A549 treated with CpdA at 1 μM for 4 hours (cell line): ENCODE results near the gene C6orf132. TPM values are rescaled to one million over a fixed set of nuclear protein-coding genes. Genes with fewer than 3 reads are reported as not detected.

Source experiments
- total RNA-seq: library from RNA; stranded (reverse); fragments of 200-300 nt; extraction: Qiagen RNA extraction; gene quantifications from 5 replicates; pipeline ENCODE4 v1.2.3, GENCODE V29; 2022; ENCODE audit warnings: low read depth

C6orf132 gene
- total RNA-seq: 1.1 to 1.8 TPM (median 1.7 TPM) in 5 replicates

DNA sequence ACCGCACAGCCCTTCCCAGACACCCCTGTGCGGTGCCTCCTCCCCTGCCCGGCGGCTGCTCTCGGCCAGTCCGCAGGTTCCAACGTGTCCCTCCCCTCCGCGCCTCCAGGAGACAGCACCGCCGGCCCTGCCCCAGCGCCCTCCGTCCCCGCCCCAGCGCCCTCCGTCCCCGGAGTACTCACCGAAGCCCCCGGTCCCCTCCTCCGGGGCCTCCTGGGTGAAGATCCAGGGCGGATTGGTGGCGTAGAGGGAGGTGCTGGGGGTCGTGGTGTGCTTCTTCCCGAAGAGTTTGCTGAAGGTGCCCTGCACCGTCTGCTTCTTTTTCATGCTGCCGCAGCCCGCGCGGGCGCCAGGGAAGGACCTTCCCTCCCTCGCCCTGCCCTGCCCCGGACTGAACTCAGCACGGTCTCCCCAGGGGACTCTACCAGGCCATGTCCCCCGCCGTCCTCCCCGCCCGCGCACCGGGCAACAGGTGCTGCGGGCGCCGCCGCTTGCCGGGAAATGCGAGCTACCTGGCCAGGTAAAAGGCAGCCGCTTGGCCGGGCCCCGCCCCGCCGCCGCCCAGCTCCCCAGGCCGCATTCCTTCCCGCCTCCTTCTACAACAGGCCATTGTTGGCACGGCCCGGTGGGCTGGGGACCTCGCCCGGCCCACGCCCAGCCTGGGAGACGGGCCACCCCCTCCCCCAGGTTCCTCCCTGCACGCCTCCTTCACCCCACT is at the start of gene C6orf132:
Gene C6orf132, minus strand, starts transcription at position 503 of the 718 bp plus-strand sequence. Its CDS starts 176 bp downstream, at position 327.

DNA sequence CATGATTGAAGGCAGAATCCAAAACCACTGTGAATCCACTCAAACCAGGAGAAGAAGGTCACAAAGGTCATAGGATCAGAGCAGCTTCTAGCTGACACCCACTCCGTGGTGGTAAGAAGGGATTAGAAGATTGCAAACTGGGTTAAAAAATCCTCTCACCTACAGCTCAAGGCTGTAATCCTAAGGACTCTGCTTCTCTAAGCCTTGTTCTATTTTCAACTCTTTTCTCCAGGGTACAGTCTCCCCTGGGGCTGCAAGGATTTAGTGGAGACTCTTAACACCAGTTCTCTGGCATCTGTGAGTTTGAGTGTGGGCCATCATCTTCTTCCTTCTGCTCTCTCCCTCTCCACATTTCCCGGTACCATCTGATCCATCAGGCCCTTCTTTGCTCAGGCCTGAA is 30.7 kb upstream of the C6orf132 start, which contains the start of gene GUCA1A:
Gene GUCA1A, plus strand, starts transcription at position 264 of the 400 bp plus-strand sequence. CDS start 250 bp downstream, outside the sequence.

Other genes with a start within 250 kb of the C6orf132 start
- 1.1 to 1.7 TPM (median 1.4 TPM) in 5 replicates for gene USP49, start 247.2 kb downstream of the C6orf132 start, total RNA-seq
- gene MED20, start 221.5 kb downstream of the C6orf132 start, total RNA-seq: 13.3 to 16.1 TPM (median 14.9 TPM) in 5 replicates
- 36.5 to 51.2 TPM (median 43.4 TPM) in 5 replicates for gene BYSL, start 221.1 kb downstream of the C6orf132 start, total RNA-seq
- gene CCND3, start 200.8 kb downstream of the C6orf132 start, total RNA-seq: 121 to 200 TPM (median 182 TPM) in 5 replicates
- 11.5 to 14.4 TPM (median 12.5 TPM) in 5 replicates for gene TAF8, start 92.1 kb downstream of the C6orf132 start, total RNA-seq
- not detected in 5 replicates for gene GUCA1A, start 30.7 kb upstream of the C6orf132 start, total RNA-seq
- gene GUCA1B, start 52.3 kb upstream of the C6orf132 start, total RNA-seq: 0.47 to 1.2 TPM (median 0.61 TPM) in 5 replicates
- gene MRPS10, start 75.2 kb upstream of the C6orf132 start, total RNA-seq: 36.9 to 42.5 TPM (median 39.2 TPM) in 5 replicates